ENCODE results near the gene PIGC. TPM values are rescaled to one million over a fixed set of nuclear protein-coding genes. Genes with fewer than 3 reads are reported as not detected.

PIGC gene
- total RNA-seq, 2 donors from 2014 or later: 16.5 to 18.4 TPM

- no peaks in the 10 kb centered on the region for H3K27me3 ChIP-seq
- no peak overlapping the region for H3K4me3 ChIP-seq
- intact Hi-C loops (cut with DNase I): loop anchor here (10.0 kb wide), 1 partner anchor 309 kb away; no protein-coding TSS in a partner anchor
- peaks cover 8% of the 10 kb centered on the region for H3K4me1 ChIP-seq
- no peak for ATAC-seq
- H3K9me3 ChIP-seq: no peaks in the 10 kb centered on the region
- TF ChIP-seq CTCF (IDR thresholded peaks at IDR 0.05) (no peak), POLR2A (IDR thresholded peaks at IDR 0.05) (no peak)
- no peaks in the 10 kb centered on the region for H3K36me3 ChIP-seq (replicated peaks in 1 of 2; ENCODE audit: insufficient read depth in 1 of 2, low read depth in 2 of 2)
- no peak for DNase-seq
- no peak overlapping the region for H3K27ac ChIP-seq
Measured at GRCh38 chr1:172404121-172404520, 39.7 kb downstream of the PIGC start.

- H3K4me1 ChIP-seq: peaks cover 12% of the 10 kb centered on the region
- H3K4me3 ChIP-seq: no peak overlapping the region
- 72 to 78% methylated on average over 1 of the region's 1 CpG for WGBS, 2 donors
- DNase-seq: peak in 3 of 4 donors; percentile 29 to 45 (median 36)
- ATAC-seq: no peak
- no peak overlapping the region for H3K27ac ChIP-seq
- H3K9me3 ChIP-seq: no peaks in the 10 kb centered on the region
- intact Hi-C loops (cut with DNase I): loop anchor here (10.0 kb wide), 1 partner anchor 308 kb away; no protein-coding TSS in a partner anchor
- H3K36me3 ChIP-seq (replicated peaks in 1 of 2; ENCODE audit: insufficient read depth in 1 of 2, low read depth in 2 of 2): no peaks in the 10 kb centered on the region
- TF ChIP-seq CTCF (IDR thresholded peaks at IDR 0.05) (no peak), POLR2A (IDR thresholded peaks at IDR 0.05) (no peak)
- no peaks in the 10 kb centered on the region for H3K27me3 ChIP-seq
Measured at GRCh38 chr1:172402878-172403569, 40.8 kb downstream of the PIGC start.

GRCh38 chr1:172401892-172402291, 42.0 kb downstream of the PIGC start:
- Histone ChIP-seq H3K9me3 (no peaks in the 10 kb centered on the region), H3K27me3 (no peaks in the 10 kb centered on the region), H3K36me3 (replicated peaks in 1 of 2; ENCODE audit: insufficient read depth in 1 of 2, low read depth in 2 of 2) (no peaks in the 10 kb centered on the region), H3K27ac (no peak overlapping the region), H3K4me3 (no peak overlapping the region), H3K4me1 (peaks cover 14% of the 10 kb centered on the region)
- whole genome bisulfite sequencing, 2 donors: 48 to 49% methylated on average over 5 of the region's 5 CpGs
- intact Hi-C loops (cut with DNase I): loop anchor here (10.0 kb wide), 1 partner anchor 307 kb away; no protein-coding TSS in a partner anchor
- ATAC-seq (no peak), DNase-seq (peak in 1 of 4 donors; percentile 32)
- TF ChIP-seq POLR2A (IDR thresholded peaks at IDR 0.05) (no peak), CTCF (IDR thresholded peaks at IDR 0.05) (peak in 5 of 7 experiments; percentile 14 to 39 (median 19))

- no peak overlapping the region for H3K27ac ChIP-seq
- H3K9me3 ChIP-seq: no peaks in the 10 kb centered on the region
- intact Hi-C loops (cut with DNase I): loop anchor here (10.0 kb wide), 1 partner anchor 307 kb away; no protein-coding TSS in a partner anchor
Measured at GRCh38 chr1:172401477-172401876, 42.4 kb downstream of the PIGC start.

More at GRCh38 chr1:172401477-172401876, 42.4 kb downstream of the PIGC start:
- DNase-seq (no peak), ATAC-seq (no peak)
- H3K27me3 ChIP-seq: no peaks in the 10 kb centered on the region
- TF ChIP-seq CTCF (IDR thresholded peaks at IDR 0.05) (no peak), POLR2A (IDR thresholded peaks at IDR 0.05) (no peak)
- H3K36me3 ChIP-seq (replicated peaks in 1 of 2; ENCODE audit: insufficient read depth in 1 of 2, low read depth in 2 of 2): no peaks in the 10 kb centered on the region
- H3K4me1 ChIP-seq: peaks cover 14% of the 10 kb centered on the region
- H3K4me3 ChIP-seq: no peak overlapping the region

All from body of pancreas (tissue), 4 donors.